GM19463 (cell line): Measurements from ENCODE around the gene MAK.
A peak's percentile ranks its signal among the peaks of the same experiment; 100 is the strongest.
"Not testable (repeated sequence)": the region's sequence is repeated elsewhere in the genome, so short reads cannot be mapped to it uniquely, and the experiment has no call there.

Source experiments
- ATAC-seq: cut with Tn5 transposase; IDR thresholded peaks from one replicate; pipeline ENCODE4 v1.9.1; 2021; ENCODE audit warnings: mild to moderate bottlenecking, moderate library complexity; ENCODE audit not compliant: unreplicated experiment

The MAK gene

DNA sequence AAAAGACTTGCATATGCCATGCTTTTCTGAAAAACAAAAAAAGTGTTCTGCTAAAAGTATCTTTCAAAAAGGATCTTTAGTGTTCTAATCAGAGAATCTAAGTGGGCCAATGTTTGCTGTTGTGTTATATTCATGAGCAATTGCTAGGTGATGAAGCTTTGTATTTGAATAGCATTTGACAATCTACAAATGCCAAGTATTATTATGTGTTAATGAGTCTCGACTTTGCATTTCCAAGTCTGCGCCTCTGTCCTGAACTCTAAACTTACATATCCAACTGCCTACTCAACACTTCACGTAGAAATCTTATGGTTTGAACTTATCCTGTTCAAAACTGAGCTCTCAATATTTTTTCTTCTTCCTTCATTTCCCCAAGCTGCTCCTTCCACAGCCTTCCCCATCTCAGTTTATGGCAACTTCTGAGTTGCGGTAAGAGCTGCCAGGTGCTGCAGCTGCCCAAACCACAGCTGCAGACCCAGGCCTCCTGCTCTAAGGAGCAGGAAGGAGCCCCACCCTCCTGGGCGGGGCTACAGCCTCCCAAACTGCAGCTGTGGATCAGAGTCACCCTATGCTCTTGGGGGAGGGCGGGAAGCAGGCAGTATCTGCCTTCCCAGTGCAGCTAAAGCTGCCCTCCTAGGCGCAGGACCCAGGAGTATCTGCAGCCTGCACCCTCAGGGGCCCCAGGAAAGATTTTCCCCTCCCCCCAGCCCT is 16.7 kb upstream of the MAK start:
- no peak for ATAC-seq

DNA sequence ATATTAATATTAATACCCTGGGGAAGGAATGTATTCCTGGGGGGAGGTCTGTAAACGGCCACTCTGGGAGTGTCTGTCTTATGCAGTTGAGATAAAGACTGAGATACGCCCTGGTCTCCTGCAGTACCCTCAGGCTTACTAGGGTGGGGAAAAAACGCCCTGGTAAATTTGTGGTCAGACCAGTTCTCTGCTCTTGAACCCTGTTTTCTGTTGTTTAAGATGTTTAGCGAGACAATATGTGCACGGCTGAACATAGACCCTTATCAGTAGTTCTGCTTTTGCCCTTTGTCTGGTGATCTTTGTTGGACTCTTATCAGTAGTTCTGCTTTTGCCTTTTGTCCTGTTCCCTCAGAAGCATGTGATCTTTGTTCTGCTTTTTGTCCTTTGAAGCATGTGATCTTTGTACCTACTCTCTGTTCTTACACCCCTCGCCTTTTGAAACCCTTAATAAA is 15.5 kb upstream of the MAK start:
- not testable (repeated sequence) for ATAC-seq

DNA sequence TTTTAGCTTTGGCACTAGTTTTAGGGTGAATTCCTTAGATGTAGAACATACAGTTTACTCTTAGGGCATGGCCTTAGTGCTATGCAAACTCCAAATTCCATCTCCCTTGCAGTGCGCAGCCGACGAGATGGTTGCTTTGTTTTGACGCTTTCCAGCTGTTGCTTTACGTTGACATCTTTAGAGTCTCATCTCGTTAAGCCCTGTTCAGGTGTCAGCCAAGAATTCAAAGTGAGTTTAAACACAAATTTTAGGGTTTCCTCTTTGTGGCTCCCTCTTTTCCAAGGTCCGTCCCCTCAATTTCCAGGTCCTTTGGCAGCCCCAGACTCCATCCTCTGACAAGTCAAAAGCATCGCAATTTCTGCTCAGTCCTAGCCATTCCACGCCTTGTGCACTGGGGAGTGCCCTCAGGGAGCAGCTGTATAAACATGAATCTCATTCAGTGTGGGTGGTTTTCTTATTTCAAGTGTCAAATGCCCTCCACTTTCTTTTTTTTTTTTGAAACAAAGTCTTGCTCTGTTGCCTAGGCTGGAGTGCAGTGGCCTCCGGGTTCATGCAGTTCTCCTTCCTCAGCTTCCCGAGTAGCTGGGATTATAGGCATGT is 14.1 kb upstream of the MAK start:
- ATAC-seq = no peak

DNA sequence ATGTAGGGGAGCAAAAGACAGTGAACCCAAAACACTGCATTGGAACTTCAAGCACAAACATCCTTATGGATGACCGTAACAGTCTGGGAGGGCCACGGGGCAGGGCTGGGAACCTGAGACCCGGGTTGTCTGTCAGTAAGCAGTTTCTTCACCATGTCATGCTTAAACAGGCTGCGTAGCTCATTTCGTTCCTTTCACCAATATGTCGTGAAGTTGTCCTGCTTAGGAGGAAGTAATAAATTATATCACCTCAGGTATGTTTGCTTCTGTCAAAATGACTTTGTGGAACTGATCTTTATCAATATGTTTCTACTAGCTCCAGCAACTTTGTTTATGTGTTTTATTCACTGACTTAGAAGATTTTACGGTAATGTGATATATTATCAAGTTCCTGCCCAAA is 12.4 kb upstream of the MAK start:
- ATAC-seq = no peak

DNA sequence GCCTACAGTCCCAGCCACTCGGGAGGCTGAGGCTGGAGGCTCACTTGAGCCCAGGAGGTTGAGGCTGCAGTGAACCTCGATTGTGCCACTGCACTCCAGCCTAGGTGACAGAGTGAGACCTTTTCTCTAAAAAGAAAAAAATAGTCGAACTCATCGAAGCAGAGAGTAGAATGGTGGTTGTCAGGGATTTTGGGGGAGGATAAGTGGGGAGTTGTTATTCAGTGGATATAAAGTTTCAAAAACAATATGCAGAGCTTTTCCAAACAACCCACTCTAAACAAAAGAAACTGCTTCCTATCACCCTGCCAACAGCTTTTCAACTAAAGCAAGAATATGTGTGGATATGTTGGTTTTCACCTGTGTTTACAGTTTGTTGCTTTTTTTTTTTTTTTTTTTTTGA is 11.6 kb upstream of the MAK start:
- no peak for ATAC-seq

DNA sequence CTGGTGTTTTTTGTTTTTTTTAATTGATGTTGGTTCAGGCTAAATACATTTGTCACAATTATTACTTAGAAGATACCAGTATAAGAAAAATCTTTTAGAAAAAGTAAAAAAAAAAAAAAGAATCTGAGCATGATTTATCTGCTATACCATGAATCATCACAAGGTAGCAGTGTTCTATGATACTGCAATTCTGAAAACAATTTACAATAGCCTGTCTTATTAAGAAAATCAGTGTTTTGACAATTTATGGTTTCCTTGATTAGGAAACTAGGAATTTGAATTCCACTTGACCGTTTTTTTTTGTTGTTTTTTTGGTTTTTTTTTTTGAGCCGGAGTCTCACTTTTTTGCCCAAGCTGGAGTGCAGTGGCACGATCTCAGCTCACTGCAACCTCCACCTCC is 9.3 kb upstream of the MAK start:
- ATAC-seq = no peak

DNA sequence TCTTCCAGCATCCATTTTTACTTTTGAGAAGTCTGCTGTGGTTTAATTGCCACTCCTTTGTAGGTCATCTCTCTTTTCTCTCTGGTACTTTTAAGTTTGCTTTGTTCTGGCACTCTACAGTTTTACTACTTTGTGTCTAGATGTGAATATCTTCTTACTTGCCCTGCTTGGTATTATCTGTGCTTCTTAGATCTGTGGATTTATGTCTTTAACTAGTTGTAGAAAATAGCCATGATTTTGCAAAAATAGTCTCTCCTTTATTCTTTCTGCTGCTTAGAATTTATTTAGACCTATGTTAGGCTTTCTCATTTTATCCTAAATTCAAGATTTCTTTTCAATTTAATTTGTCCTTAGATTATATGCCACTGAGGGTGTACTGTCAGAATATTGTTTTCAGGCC is 5.2 kb upstream of the MAK start:
- ATAC-seq = no peak

DNA sequence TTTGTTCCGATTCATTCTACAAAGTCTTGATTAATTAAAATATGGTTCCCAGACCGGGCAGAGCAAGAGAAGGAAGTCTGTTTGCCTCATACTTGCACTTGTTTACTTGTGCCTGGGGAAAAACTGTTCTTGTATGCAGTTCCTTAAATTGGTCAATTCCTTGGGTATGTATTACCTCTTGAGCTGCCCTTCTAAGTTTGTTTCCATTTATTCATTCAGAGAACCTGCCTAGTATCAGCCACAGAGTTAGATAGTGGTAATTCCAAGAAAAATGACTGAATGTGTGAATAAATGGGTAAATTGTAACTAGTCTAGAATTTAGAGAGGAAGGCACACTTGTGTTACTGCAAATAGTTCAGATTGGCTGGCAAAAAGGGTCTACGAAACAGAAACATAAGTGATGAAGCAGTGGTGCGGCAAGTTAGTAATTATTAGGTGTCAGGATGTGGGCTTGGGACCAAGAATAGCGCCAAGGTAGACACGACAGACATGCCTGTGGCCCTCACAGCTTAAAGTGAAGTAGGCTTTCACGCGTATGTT is 525 bp upstream of the MAK start:
- ATAC-seq = peak; percentile 60

DNA sequence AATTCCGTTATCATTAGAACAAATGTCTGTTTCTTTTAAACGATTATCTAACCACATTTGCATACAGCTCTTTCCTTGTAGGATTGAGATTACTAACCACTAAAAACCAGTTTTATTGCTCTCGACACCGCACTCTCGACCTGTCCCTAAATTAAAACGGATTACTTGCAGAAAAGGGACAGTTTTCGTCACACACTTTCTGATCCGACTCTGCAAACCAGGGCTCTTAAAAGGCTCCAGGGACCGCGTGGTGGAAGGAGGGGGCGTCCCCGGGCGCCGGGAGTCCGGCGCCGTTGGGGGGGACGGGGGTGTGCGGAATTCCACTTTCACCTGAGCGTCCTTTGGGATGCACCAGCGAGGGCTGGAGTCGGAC is 731 bp downstream of the MAK start:
- no peak for ATAC-seq

DNA sequence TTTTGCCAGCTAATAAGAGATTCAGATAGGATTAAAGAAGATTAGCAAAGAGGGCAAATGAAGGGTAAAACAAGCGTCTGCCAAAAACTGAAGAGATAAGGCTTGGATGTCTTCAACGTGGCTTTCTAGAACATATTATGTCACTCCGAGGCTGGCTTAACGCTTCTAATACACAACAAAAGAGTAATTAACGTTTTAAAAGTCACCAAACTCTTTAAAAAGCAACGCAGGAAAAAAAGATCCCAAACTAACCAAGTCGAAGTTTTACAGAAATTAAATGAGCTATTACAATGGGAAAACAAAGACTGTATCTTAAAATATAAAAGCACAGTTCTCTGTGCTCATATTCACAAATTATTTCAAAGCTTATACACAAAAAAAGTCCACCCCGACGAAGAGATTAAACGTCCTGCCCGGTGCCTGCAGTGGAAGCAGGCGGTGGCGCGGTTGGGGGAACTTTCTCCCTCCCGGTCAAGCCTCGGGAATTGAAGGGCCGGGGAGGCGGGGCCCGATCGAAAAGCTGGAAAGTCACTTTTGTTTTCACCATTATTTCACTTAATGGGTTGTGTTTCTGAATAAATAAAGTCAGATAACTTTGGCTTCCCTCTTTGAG is 1.2 kb downstream of the MAK start:
- no peak for ATAC-seq

DNA sequence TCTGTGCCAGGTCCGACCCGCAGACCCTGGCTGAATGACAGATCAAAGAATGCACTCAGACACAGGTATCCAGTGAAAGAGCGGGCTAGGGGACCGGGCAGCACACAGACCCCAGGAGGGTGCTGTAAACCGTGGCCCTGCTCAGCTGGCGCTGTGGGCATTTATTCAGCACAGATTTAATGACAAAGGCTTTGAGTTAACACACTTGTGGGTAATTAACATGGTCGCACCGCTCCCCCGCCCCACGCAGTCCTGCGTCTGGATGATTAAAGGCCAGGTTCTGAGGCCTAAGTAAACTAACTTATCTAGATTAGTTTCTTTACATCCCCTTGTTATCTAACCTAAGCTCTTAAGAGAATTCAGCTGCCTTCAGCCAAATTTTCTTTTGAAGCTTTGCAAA is 3.5 kb downstream of the MAK start:
- ATAC-seq = no peak

DNA sequence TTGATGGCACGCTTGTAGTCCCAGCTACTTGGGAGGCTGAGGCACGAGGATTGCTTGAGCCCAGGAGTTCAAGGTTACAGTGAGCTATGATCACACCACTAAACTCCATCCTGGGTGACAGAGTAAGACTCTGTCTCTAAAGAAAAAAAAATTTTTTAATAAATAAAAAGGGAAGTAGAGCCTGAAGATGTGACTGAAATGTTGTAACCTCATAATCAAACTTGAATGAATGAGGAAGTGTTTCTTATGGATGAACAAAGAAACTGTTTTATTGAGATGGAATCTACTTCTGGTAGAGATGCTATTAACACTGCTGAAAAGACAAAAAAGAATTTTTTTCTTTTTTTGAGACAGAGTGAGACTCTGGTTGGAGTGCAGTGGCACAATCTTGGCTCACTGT is 6.7 kb downstream of the MAK start:
- no peak for ATAC-seq

DNA sequence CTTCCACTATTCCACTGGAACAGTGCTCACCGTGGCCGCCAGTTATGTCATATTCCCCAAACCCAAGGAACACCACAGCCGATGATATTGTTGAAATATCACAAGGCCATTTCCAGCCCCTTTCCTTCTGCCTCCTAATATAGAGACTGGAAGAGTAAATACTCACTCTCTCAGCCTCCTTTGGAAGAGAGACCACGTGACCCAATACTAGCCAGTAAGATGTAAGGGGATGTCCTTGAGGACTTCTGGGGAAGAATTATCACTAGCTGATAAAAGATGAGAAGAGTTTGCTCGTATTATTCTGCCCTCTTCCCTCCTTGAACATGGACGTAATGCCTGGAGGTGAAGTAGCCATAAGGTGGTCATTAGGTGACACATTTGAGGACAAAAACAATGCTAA is 13.5 kb downstream of the MAK start:
- no peak for ATAC-seq

DNA sequence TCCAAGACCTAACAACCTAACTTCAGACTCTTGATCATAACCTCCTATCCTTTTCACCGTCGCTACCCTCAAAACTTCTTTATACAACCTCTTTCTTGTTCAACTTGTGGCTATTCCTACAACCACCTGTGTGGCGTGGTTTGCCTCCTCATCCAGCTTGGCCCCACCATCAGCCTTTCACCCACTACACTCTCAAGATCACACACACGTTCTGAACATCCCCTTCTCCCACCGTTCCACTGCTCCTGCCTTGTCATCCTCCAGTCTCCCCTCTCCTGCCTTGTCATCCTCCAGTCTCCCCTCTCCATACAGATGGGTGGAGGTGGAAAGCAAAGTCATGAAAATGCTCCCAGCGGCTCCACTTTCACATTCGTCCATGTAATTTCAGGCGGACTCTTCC is 14.0 kb downstream of the MAK start:
- ATAC-seq = no peak

DNA sequence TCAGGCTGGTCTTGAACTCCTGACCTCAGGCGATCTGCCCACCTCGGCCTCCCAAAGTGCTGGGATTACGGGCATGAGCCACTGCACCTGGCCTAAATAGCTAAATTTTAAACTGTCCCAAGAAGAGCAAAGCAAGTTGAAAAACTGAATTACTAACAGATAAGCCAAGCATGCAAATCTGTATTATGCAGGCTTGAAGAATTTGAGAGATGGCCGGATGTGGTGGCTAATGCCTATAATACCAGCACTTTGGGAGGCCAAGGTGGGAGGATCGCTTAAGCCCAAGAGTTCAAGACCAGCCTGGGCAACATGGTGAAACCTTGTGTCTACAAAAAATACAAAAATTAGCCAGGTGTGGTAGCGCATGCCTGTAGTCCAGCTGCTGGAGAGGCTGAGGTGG is 24.2 kb downstream of the MAK start:
- not testable (repeated sequence) for ATAC-seq

DNA sequence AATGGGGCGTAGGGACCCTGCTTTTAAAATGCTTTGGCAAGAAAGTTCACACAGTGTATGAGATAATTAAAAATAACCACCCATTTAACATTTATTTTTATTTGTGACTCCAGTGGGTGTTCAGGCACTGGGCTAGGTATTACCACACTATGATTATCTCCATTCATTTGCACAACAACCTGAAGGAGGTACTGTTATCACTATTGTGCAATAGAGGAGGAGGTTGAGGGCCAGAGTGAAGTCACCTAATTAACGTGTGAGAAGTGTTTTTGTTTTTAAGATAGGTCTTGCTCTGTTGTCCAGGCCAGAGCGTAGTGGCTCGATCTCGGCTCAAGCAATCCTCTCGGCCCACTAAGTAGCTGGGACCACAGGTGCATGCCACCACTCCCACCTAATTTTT is 29.2 kb downstream of the MAK start:
- ATAC-seq = no peak

DNA sequence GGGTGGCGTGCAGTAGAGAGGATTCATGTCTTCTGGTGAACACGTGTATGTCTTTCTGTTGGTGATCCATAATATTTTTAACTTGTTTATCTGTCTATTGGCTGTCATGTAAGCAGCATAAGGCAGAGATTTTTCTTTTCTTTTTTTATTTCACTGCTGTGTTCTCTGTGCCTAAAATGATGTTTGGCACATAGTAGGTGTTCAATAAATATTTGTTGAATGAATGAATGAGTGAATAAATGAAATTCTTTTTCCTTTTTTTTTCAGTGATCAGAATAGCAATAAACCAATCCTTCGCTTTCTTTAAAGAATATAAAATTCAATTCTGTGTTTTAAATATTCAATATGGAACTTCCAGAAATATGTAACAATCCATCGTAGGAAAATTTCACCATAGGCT is 30.0 kb downstream of the MAK start:
- ATAC-seq = no peak

DNA sequence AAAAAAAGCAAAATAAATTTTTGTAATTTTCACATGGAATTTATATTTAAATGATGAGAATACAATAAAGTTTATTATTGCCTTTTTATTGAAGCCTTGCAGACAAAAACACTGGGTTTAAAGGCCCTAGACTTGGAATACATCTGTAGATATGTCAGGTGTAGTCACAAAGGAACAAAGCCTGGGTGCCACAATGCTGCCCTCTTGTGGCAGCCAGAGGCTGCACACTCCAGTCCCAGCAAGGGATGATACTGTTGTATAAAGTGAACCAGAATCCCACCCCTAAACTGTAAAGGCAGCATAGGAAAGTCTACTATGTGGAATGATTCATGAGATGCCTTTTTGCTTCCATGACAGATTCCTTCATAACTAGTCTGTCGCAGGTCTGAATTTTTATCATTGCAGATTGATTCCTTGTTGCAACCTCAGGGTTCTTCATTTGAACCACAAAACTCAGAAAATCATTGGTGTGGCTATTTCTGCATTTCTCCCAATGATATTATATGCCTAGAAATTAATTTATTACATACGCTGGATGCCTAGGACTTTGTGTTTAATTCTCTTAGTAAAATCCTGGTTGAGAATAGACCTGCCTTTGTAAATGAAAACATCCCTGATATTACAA is 37.0 kb downstream of the MAK start:
- peak; percentile 95 for ATAC-seq

DNA sequence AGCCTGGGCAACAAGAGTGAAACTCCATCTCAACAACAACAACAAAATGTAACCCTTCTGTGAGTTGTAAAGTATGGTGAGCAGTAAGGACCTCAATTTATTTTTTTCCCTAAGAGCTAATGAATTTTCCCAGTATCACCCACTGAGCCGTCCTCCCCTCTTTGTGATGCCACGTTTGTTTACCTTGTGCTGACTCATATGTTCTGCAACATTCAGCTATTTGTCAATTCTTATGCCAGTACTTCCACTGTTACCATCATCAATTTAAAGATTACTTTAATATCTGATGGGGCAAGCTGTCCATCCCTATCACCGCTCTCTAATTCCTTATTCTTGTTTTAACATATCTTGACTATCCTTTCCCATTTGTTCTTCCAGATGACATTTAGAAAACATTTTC is 37.5 kb downstream of the MAK start:
- ATAC-seq = no peak

DNA sequence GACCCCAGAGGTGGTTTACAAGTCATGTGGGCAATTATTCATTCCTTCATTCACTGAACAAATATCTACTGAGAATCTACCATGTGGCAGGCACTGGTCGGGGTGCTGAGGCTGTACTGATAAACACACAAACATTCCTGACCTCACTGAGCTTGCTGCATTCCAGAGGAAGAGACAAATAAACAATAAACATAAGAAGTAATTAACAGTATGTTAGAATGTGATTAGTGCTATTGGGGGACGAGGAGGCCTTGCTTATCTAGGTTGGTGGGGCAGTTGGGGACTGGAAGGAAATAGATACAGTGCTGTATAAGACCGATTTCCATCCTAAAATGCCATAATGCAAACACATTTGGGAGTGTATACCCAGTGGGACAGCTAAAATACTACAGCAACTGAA is 44.1 kb downstream of the MAK start:
- ATAC-seq = no peak

DNA sequence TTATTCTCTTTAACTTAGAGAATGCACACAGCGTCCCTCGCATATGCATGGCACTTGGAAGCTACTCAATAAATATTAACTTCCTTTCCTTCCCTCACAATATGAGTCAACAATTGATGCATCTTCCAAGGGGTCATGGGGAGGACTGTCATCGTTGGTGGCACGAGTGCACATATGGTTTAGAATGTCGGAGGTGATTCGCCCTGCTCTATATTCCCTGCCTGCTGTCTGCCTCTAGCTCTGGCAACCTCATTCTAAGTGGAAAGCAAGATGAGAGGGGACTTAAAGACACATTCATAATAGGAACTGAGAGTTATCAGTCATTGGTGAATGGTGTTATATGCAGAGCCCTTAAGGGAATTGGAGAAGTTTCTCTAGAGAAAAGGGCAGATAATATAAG is 44.6 kb downstream of the MAK start:
- no peak for ATAC-seq

DNA sequence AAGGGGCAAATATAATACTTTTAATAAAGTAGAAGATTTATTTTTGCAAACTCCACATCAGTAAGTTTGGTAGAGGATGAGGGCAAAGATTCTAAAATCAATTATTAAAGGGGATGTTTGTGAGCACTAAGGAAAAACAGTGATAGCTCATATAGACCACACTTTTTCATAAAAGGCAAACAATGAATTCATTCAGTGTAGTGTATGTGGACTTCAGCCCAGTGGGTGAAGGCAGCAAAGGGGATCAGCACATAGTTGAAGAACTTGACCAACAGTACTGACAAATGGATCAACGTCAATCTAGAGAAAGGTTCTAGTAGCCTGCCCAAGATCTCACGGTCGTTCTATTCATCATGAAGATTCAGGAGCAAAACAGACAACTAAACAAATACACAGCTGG is 45.3 kb downstream of the MAK start:
- ATAC-seq = no peak
